DOHH2 (cell line): ENCODE results near the gene GPC6.

Experiments used
- H3F3A ChIP-seq: fragments of 200-600 bp; sonication (generic), shearing (Covaris generic); 2 replicates; pipeline ENCODE4 v1.6.0; 2016; ENCODE audit warnings: antibody characterized with exemption, mild to moderate bottlenecking; ENCODE audit not compliant: control insufficient read depth, insufficient read depth
- H3K27ac ChIP-seq: fragments of 200-600 bp; sonication (generic); 2 replicates; pipeline ENCODE4 v1.5.1; 2014; ENCODE audit warnings: low read depth, mild to moderate bottlenecking, low read length, moderate library complexity
- H3K27me3 ChIP-seq: fragments of 200-600 bp; sonication (generic); 2 replicates; pipeline ENCODE4 v1.6.1; 2014; ENCODE audit warnings: mild to moderate bottlenecking, low read length, mixed read lengths; ENCODE audit not compliant: control insufficient read depth
- H3K36me3 ChIP-seq: fragments of 200-600 bp; sonication (generic); 2 replicates; pipeline ENCODE4 v1.6.1; 2014; ENCODE audit warnings: mild to moderate bottlenecking, low read length, moderate library complexity, mixed read lengths; ENCODE audit not compliant: control insufficient read depth
- H3K4me1 ChIP-seq: fragments of 200-600 bp; sonication (generic); 2 replicates; pipeline ENCODE4 v1.6.1; 2014; ENCODE audit warnings: mild to moderate bottlenecking, low read length, mixed read lengths; ENCODE audit not compliant: control insufficient read depth
- H3K4me2 ChIP-seq: fragments of 200-600 bp; sonication (generic); 2 replicates; pipeline ENCODE4 v1.6.0; 2014; ENCODE audit warnings: mild to moderate bottlenecking, low read length, moderate library complexity
- H3K4me3 ChIP-seq: fragments of 200-600 bp; sonication (generic); 2 replicates; pipeline ENCODE4 v1.5.1; 2014; ENCODE audit warnings: mild to moderate bottlenecking, low read length, mixed read lengths
- H3K79me2 ChIP-seq: fragments of 200-600 bp; sonication (generic); 2 replicates; pipeline ENCODE4 v1.6.1; 2014; ENCODE audit warnings: mild to moderate bottlenecking, low read length, mixed read lengths; ENCODE audit not compliant: control insufficient read depth
- H3K9me2 ChIP-seq: fragments of 200-600 bp; sonication (generic); replicated peaks from 2 replicates; pipeline ENCODE4 v1.6.1; 2014; ENCODE audit warnings: mild to moderate bottlenecking, low read length, mixed read lengths; ENCODE audit not compliant: control insufficient read depth
- H3K9me3 ChIP-seq: fragments of 200-600 bp; sonication (generic); 2 replicates; pipeline ENCODE4 v1.6.1; 2014; ENCODE audit warnings: antibody characterized with exemption, low read length, mixed read lengths; ENCODE audit not compliant: control insufficient read depth, insufficient read depth
- H4K20me1 ChIP-seq: fragments of 200-600 bp; sonication (generic); 2 replicates; pipeline ENCODE4 v1.6.0; 2014; ENCODE audit warnings: low read depth, mild to moderate bottlenecking, antibody characterized with exemption, low read length, moderate library complexity; ENCODE audit not compliant: control insufficient read depth, insufficient read depth
- EZH2phosphoT487 ChIP-seq: fragments of 200-600 bp; sonication (generic); IDR thresholded peaks from 2 replicates; pipeline ENCODE4 v1.6.1; 2017; ENCODE audit warnings: borderline replicate concordance, mild to moderate bottlenecking, antibody characterized with exemption, low read length, moderate library complexity, mixed read lengths
- TF ChIP-seq, protein P1 (sequence below): fragments of 200-600 bp; sonication (generic); IDR thresholded peaks from one replicate; pipeline ENCODE4 v1.5.1; 2014; ENCODE audit warnings: antibody characterized with exemption, mild to moderate bottlenecking, low read depth, low read length; ENCODE audit not compliant: poor library complexity, severe bottlenecking

The GPC6 gene

DNA sequence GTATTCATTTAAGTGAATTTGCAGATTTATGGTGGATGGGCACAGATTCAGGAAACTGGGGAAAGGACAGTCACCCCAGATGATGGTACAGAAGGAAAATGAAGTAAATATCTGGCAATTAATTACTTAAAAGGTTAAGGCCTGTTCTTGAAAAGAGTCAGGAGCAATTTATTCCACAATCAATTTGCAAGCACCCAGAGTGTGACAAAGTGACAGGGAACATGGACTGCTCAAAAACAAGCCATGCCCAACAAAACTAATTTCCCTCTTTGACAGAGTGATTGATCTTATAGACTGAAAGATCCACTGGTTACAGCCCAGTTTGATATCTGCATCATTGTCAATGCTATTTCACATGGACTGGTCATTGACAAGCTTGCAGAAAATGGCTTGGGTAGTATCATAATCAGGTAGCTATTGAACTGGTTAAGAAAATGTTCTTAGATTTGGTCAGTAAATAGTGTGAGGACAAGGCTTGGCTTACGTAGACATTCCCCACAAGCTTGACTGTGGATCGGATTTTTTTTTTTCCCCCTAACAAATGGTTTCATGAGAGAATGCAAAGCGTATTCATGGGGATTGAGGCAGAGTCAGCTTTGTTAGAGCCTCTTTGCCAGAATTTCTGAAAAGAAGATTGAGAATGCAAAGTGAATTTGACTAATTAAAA, 584.6 kb downstream of the GPC6 start:
- TF ChIP-seq, protein P1, sequence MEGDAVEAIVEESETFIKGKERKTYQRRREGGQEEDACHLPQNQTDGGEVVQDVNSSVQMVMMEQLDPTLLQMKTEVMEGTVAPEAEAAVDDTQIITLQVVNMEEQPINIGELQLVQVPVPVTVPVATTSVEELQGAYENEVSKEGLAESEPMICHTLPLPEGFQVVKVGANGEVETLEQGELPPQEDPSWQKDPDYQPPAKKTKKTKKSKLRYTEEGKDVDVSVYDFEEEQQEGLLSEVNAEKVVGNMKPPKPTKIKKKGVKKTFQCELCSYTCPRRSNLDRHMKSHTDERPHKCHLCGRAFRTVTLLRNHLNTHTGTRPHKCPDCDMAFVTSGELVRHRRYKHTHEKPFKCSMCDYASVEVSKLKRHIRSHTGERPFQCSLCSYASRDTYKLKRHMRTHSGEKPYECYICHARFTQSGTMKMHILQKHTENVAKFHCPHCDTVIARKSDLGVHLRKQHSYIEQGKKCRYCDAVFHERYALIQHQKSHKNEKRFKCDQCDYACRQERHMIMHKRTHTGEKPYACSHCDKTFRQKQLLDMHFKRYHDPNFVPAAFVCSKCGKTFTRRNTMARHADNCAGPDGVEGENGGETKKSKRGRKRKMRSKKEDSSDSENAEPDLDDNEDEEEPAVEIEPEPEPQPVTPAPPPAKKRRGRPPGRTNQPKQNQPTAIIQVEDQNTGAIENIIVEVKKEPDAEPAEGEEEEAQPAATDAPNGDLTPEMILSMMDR: no peak
- TF ChIP-seq EZH2phosphoT487: no peak
- Histone ChIP-seq H3K27ac (no peak overlapping the region), H3K4me2 (no peak overlapping the region), H4K20me1 (no peaks in the 10 kb centered on the region), H3K4me1 (no peaks in the 10 kb centered on the region), H3K36me3 (no peaks in the 10 kb centered on the region), H3K9me2 (no peaks in the 10 kb centered on the region), H3K4me3 (no peak overlapping the region), H3K9me3 (no peaks in the 10 kb centered on the region), H3K27me3 (no peaks in the 10 kb centered on the region), H3F3A (no peaks in the 10 kb centered on the region), H3K79me2 (no peaks in the 10 kb centered on the region)

DNA sequence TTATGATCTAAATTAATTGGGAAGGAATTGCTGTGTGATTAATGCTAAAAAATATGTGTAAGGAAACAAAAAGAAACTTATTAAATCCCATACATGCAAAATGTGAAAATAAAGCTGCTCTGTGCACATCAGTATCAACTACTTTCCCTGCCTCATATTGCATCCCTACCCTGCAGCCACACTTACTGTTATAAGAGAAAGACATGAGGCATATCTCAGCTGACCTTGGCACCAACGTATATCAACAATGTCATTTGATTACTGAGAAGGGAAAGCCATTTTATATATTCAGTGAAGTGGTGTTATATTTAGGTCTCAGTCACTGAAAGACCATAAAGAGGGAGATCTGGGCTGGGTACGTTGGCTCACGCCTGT, 585.1 kb downstream of the GPC6 start:
- no peaks in the 10 kb centered on the region for H4K20me1 ChIP-seq
- no peaks in the 10 kb centered on the region for H3K79me2 ChIP-seq
- H3K4me1 ChIP-seq: no peaks in the 10 kb centered on the region
- H3K27ac ChIP-seq: no peak overlapping the region
- H3K27me3 ChIP-seq: no peaks in the 10 kb centered on the region
- no peaks in the 10 kb centered on the region for H3K9me3 ChIP-seq
- no peak overlapping the region for H3K4me2 ChIP-seq
- H3F3A ChIP-seq: no peaks in the 10 kb centered on the region
- H3K4me3 ChIP-seq: no peak overlapping the region
- TF ChIP-seq, protein P1: no peak
- no peak for TF ChIP-seq EZH2phosphoT487
- H3K36me3 ChIP-seq: no peaks in the 10 kb centered on the region
- no peaks in the 10 kb centered on the region for H3K9me2 ChIP-seq

DNA sequence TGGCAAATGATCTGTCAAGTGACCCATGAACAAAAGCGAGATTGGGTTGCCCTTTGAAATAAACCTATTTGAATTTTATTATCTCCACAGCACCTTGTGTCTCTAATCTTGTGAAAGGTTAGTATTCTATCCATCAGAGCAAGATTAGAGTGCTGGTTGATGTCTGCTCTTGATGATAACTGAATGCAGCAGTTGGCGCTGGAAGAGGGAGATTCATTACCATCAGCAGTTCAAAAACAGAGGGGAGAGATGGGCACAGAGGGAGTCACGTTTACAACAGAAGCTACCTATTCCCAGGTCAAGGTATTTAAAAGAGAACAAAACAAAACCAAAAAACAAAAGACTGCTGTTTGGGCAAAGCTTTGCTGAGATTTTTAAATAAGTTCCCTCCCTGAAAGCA, 588.1 kb downstream of the GPC6 start:
- Histone ChIP-seq H3K9me3 (no peaks in the 10 kb centered on the region), H3K9me2 (no peaks in the 10 kb centered on the region), H3K4me1 (no peaks in the 10 kb centered on the region), H3K27me3 (no peaks in the 10 kb centered on the region), H3K27ac (no peak overlapping the region), H3K79me2 (no peaks in the 10 kb centered on the region), H3K4me2 (no peak overlapping the region), H3K4me3 (no peak overlapping the region), H3K36me3 (no peaks in the 10 kb centered on the region), H4K20me1 (no peaks in the 10 kb centered on the region), H3F3A (no peaks in the 10 kb centered on the region)
- TF ChIP-seq, protein P1: no peak
- no peak for TF ChIP-seq EZH2phosphoT487
